Aorta (tissue), 5 donors: ENCODE measurements around the gene ASMT. TPM values are rescaled to one million over a fixed set of nuclear protein-coding genes. Genes with fewer than 3 reads are reported as not detected.
"Not testable (repeated sequence)": the region's sequence is repeated elsewhere in the genome, so short reads cannot be mapped to it uniquely, and the experiment has no call there.

ENCODE experiments used
- ATAC-seq: fragments of 200-7000 bp; cut with Tn5 transposase; one replicate; pipeline ENCODE4 v1.9.1; 2022; ENCODE audit warnings: moderate library complexity; ENCODE audit not compliant: low FRiP score
- DNase-seq, 2 donors: peaks; one replicate each; pipeline ENCODE4 v3.0.0-alpha.2; 2020
- H3K27ac ChIP-seq, 2 donors: one replicate each; pipeline ENCODE4 v1.5.1; 2013; ENCODE audit warnings: low read length in 2 of 2, mild to moderate bottlenecking in 2 of 2, moderate library complexity in 2 of 2, control low read depth in 1 of 2, inconsistent platforms in 1 of 2, low read depth in 1 of 2
- H3K27me3 ChIP-seq, 2 donors: one replicate each; pipeline ENCODE4 v1.6.1; 2013; ENCODE audit warnings: control low read depth in 1 of 2, low read length in 1 of 2, mild to moderate bottlenecking in 1 of 2, moderate library complexity in 1 of 2; ENCODE audit not compliant: insufficient read depth in 2 of 2, control insufficient read depth in 1 of 2
- H3K36me3 ChIP-seq, 2 donors: one replicate each; pipeline ENCODE4 v1.6.1; 2013; ENCODE audit warnings: control low read depth in 1 of 2, low read length in 1 of 2, mild to moderate bottlenecking in 1 of 2; ENCODE audit not compliant: insufficient read depth in 2 of 2, control insufficient read depth in 1 of 2
- H3K4me1 ChIP-seq, 2 donors: one replicate each; pipeline ENCODE4 v1.6.1; 2013; ENCODE audit warnings: low read length in 2 of 2, control low read depth in 1 of 2, mild to moderate bottlenecking in 1 of 2, moderate library complexity in 1 of 2; ENCODE audit not compliant: insufficient read depth in 2 of 2, control insufficient read depth in 1 of 2
- H3K4me3 ChIP-seq, 2 donors: one replicate each; pipeline ENCODE4 v1.5.1; 2013; ENCODE audit warnings: low read length in 2 of 2, control low read depth in 1 of 2, mild to moderate bottlenecking in 1 of 2
- H3K9me3 ChIP-seq: one replicate; pipeline ENCODE4 v1.6.1; 2013; ENCODE audit warnings: mild to moderate bottlenecking, low read length; ENCODE audit not compliant: control insufficient read depth
- WGBS, 2 donors: extraction: QIAGEN DNeasy Blood & Tissue Kit; methylation state at CpG; one replicate each; pipeline ENCODE4 v1.1.7; 2013; 5-methylcytosine and 5-hydroxymethylcytosine counted together
- intact Hi-C, 2 donors: fragments of 100-400 bp; cut with DNase I; formaldehyde crosslinking; loops; one replicate each; pipeline versions ENCODE4 v1.14.2 to v1.15.0; 2022
- polyA plus RNA-seq, 2 donors: library from polyadenylated mRNA; stranded (reverse); fragments of 200-250 nt; gene quantifications; one replicate each; pipeline ENCODE4 v1.2.3, GENCODE V29; 2013
- total RNA-seq, 2 donors: library from RNA; stranded (reverse); fragmentation: NEBNext Ultra II Directional; extraction: Animal tissue kit (Norgen Biotek cat#: 25700); gene quantifications; one replicate each; pipeline ENCODE4 v1.2.1, GENCODE V29; 2021
- donor health status: healthy with polysubstance abuse.
- donor health status: Bipolar disorder and iron deficiency.
- donor health status: DM: no; HTN: no; CAD: no.
- donor health status: DM: no; HTN: no; CAD: no.
- donor health status: DM: yes; HTN: yes; CAD: no.

Gene ASMT
- total and polyA plus RNA-seq, 4 donors: 0.69 to 6.9 (median 1.3) TPM; not detected in 1

GRCh38 chrX:1652011-1652811 is 37.4 kb downstream of the ASMT start:
- not testable (repeated sequence) for ATAC-seq, H3K9me3 ChIP-seq, H3K4me3 ChIP-seq, H3K36me3 ChIP-seq, H3K27ac ChIP-seq, H3K27me3 ChIP-seq, H3K4me1 ChIP-seq
- 68% methylated on average over 25 of the region's 25 CpGs for WGBS, 2 donors
- peak in 1 of 2 donors; percentile 51 for DNase-seq
- intact Hi-C loops: loop anchor here in 1 of 2 donors (5.0 kb wide), 1 partner anchor 940 kb away; no protein-coding TSS in a partner anchor

GRCh38 chrX:1656379-1656778 is 41.5 kb downstream of the ASMT start:
- 67 to 77% methylated on average over 14 of the region's 14 CpGs for WGBS, 2 donors
- Histone ChIP-seq H3K9me3 (no peaks in the 10 kb centered on the region), H3K27me3 (no peaks in the 10 kb centered on the region), H3K36me3 (no peaks in the 10 kb centered on the region), H3K27ac (no peak overlapping the region), H3K4me1 (no peaks in the 10 kb centered on the region), H3K4me3 (no peak overlapping the region)
- DNase-seq (no peak), ATAC-seq (no peak)
- intact Hi-C loops: no loop called here

DNA sequence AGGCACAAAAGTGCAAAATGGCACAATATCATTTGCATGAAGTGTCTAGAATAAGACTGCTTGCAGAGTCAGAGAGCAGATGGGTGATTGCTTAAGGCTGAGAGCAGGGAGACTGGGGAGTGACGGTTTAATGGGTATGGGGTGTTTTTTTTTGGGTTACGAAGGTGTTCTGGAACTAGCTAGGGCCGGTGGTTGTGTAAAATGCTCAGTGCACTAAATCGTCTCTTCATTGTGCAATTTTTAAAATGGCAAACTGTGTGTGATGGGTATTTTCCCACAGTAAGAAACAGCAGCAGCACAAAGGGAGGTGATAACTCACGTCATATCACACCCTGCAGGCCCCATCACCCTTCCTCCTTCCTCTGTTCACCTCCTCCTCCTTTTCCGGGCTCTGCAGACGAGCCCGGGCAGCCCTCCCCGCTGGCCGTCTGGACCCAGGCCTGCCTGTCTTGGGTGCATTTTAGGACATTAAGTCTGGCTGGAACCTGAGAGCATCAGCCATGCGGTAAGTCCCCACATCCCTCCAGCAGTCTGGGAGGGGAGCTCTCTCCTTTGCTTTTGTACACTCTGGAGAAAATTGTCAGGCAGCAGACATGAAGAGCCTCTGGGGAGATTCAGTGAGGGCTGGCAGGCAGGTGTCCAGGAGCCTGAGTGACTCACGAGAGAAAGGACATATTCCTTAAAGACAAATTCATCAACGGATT is 42.7 kb downstream of the ASMT start:
- DNase-seq (peak in 1 of 2 donors; percentile 25), ATAC-seq (no peak)
- Histone ChIP-seq H3K4me1 (no peaks in the 10 kb centered on the region), H3K27me3 (no peaks in the 10 kb centered on the region), H3K36me3 (no peaks in the 10 kb centered on the region), H3K4me3 (no peak overlapping the region), H3K9me3 (no peaks in the 10 kb centered on the region), H3K27ac (no peak overlapping the region)
- 8 to 9% methylated on average over 13 of the region's 13 CpGs for WGBS, 2 donors
- intact Hi-C loops: no loop called here

GRCh38 chrX:1658071-1658491 is 43.2 kb downstream of the ASMT start:
- DNase-seq (peak in 1 of 2 donors; percentile 39), ATAC-seq (no peak)
- intact Hi-C loops: no loop called here
- Histone ChIP-seq H3K36me3 (no peaks in the 10 kb centered on the region), H3K27me3 (no peaks in the 10 kb centered on the region), H3K27ac (no peak overlapping the region), H3K4me1 (no peaks in the 10 kb centered on the region), H3K9me3 (no peaks in the 10 kb centered on the region), H3K4me3 (no peak overlapping the region)
- WGBS, 2 donors: 11 to 26% methylated on average over 14 of the region's 14 CpGs

DNA sequence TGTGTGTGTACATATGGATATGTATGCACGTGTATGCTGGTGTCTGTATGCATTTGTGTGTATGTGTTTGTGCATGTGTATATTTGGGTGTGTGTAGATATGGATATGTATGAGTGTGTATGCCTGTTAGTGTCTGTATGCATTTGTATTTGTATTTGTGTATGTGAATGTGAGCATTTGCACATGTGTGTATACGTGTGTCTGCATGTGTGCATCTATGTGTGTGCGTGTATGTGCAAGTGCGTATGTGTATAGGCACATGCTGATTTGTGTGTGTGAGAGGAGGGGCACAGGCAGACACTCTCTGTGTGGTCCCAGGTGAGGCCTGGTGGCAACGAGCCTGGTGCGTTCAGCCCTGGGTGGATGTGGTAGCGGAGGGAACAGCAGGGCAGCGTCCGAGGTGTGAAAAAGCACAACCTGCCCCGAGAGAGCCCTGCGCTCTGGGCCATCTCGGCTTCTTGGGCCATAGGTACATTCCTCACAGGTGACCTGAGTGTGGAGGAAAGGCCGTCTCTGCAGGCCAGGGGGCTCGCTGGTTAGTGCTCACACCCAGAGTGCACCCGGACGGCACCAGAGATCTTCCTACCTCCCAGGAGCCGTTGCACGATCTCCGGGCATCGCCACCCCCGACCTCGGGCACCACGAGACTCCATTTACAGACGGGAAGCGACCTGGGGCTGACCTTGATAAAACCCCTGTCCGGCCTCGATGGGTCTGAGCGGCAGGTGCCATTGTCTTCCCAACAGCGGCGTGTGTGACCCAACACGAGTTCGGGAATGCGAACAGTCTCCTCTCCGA is 45.0 kb downstream of the ASMT start:
- Histone ChIP-seq H3K36me3 (no peaks in the 10 kb centered on the region), H3K27me3 (no peaks in the 10 kb centered on the region), H3K27ac (no peak overlapping the region), H3K9me3 (no peaks in the 10 kb centered on the region), H3K4me1 (no peaks in the 10 kb centered on the region), H3K4me3 (no peak overlapping the region)
- DNase-seq (peak in 1 of 2 donors; percentile 61), ATAC-seq (no peak)
- WGBS, 2 donors: 88 to 90% methylated on average over 34 of the region's 34 CpGs
- intact Hi-C loops: no loop called here

- 72 to 74% methylated on average over 16 of the region's 16 CpGs for WGBS, 2 donors
- DNase-seq: peak; percentile 79
Observed at GRCh38 chrX:1661048-1661921, 46.4 kb downstream of the ASMT start.

DNA sequence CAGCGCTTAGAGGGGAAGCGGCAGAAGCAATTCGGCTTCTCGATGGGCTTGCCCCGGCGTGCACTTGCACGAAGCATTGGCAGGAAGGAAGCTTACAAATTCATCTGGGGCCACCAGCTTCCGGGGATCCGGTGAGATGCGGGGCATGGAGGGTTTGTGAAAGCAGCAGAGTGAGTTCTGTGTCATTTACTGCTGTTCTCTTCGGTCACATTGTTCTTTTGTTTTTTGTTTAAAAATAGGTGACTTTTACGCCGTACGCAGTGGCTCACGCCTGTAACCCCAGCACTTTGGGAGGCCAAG is 47.0 kb downstream of the ASMT start:
- no peak for ATAC-seq
- DNase-seq: no peak

More at GRCh38 chrX:1661048-1661921, 46.4 kb downstream of the ASMT start:
- Histone ChIP-seq H3K9me3 (peaks cover 2% of the 10 kb centered on the region), H3K4me3 (no peak overlapping the region), H3K27ac (no peak overlapping the region), H3K36me3 (no peaks in the 10 kb centered on the region), H3K4me1 (no peaks in the 10 kb centered on the region), H3K27me3 (no peaks in the 10 kb centered on the region)
- ATAC-seq: no peak
- intact Hi-C loops: no loop called here

DNA sequence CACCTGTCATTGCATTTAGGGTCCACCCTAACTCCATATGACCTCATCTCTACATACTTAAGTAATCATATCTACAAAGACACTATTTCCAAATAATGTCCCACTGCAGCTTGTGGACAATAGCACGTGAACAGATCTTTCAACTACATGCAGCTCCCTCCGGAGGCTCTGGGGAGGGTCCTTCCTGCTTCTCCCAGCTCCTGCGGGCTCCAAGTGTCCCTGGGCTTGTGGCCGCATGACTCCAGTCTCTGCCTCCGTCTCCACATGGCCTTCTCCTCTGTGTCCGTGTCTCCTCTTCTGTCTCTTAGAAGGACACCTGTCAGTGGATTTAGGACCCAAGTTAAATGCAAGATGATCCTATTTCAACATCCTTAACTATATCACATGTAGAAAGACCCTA is 52.7 kb downstream of the ASMT start:
- intact Hi-C loops: no loop called here
- Histone ChIP-seq H3K36me3 (no peaks in the 10 kb centered on the region), H3K9me3 (peaks cover 2% of the 10 kb centered on the region), H3K4me3 (no peak overlapping the region), H3K27me3 (no peaks in the 10 kb centered on the region), H3K4me1 (no peaks in the 10 kb centered on the region), H3K27ac (no peak overlapping the region)
- 71 to 80% methylated on average over 6 of the region's 6 CpGs for WGBS, 2 donors
- ATAC-seq (no peak), DNase-seq (no peak)

More for the DNA sequence above, 47.0 kb downstream of the ASMT start:
- Histone ChIP-seq H3K9me3 (peaks cover 2% of the 10 kb centered on the region), H3K4me1 (no peaks in the 10 kb centered on the region), H3K4me3 (no peak overlapping the region), H3K27ac (no peak overlapping the region), H3K27me3 (no peaks in the 10 kb centered on the region), H3K36me3 (no peaks in the 10 kb centered on the region)
- WGBS, 2 donors: 89 to 93% methylated on average over 15 of the region's 15 CpGs
- intact Hi-C loops: no loop called here
